NCI-H2171 treated with DMSO at 0.1 percent for 48 hours (cell line): ENCODE results near the gene GSX2.

Experiments used
- DNase-seq: peaks from one replicate; lab custom pipeline; 2025; lab: John Stamatoyannopoulos, UW

Gene GSX2

GRCh38 chr4:54077812-54078211 lies 22.2 kb upstream of the GSX2 start:
- no peak for DNase-seq

- DNase-seq = peak; percentile 33
Measured at GRCh38 chr4:54082168-54082567, 17.8 kb upstream of the GSX2 start.

GRCh38 chr4:54085284-54085683 lies 14.7 kb upstream of the GSX2 start:
- no peak for DNase-seq

GRCh38 chr4:54089875-54090274 lies 10.1 kb upstream of the GSX2 start:
- DNase-seq = no peak

GRCh38 chr4:54090404-54090803 lies 9.6 kb upstream of the GSX2 start:
- DNase-seq = no peak

- DNase-seq = no peak
Measured at GRCh38 chr4:54090804-54091623, 8.9 kb upstream of the GSX2 start.

- peak; percentile 81 for DNase-seq
Measured at GRCh38 chr4:54091637-54092404, 8.1 kb upstream of the GSX2 start.

- DNase-seq = no peak
Measured at GRCh38 chr4:54092405-54093323, 7.3 kb upstream of the GSX2 start.

GRCh38 chr4:54093324-54094240 lies 6.4 kb upstream of the GSX2 start:
- DNase-seq = no peak

- DNase-seq = no peak
Measured at GRCh38 chr4:54094451-54094850, 5.5 kb upstream of the GSX2 start.

GRCh38 chr4:54095110-54095825 lies 4.7 kb upstream of the GSX2 start:
- DNase-seq = no peak

GRCh38 chr4:54096295-54096962 lies 3.5 kb upstream of the GSX2 start:
- DNase-seq = no peak

GRCh38 chr4:54097152-54097551 lies 2.8 kb upstream of the GSX2 start:
- DNase-seq = no peak

- DNase-seq = no peak
Measured at GRCh38 chr4:54098375-54098774, 1.6 kb upstream of the GSX2 start.

GRCh38 chr4:54099287-54099747 lies 646 bp upstream of the GSX2 start:
- no peak for DNase-seq

GRCh38 chr4:54100595-54101189 lies 729 bp downstream of the GSX2 start:
- no peak for DNase-seq

- no peak for DNase-seq
Measured at GRCh38 chr4:54101190-54102041, 1.5 kb downstream of the GSX2 start.

GRCh38 chr4:54102531-54103106 lies 2.7 kb downstream of the GSX2 start:
- no peak for DNase-seq
